GM19452 (cell line): ENCODE data around the gene ZC3H10.
A peak's percentile ranks its signal among the peaks of the same experiment; 100 is the strongest.
"Not testable (repeated sequence)": the region's sequence is repeated elsewhere in the genome, so short reads cannot be mapped to it uniquely, and the experiment has no call there.

Experiments
- ATAC-seq: cut with Tn5 transposase; IDR thresholded peaks from one replicate; pipeline ENCODE4 v1.9.1; 2021; ENCODE audit not compliant: unreplicated experiment

Gene ZC3H10, protein sequence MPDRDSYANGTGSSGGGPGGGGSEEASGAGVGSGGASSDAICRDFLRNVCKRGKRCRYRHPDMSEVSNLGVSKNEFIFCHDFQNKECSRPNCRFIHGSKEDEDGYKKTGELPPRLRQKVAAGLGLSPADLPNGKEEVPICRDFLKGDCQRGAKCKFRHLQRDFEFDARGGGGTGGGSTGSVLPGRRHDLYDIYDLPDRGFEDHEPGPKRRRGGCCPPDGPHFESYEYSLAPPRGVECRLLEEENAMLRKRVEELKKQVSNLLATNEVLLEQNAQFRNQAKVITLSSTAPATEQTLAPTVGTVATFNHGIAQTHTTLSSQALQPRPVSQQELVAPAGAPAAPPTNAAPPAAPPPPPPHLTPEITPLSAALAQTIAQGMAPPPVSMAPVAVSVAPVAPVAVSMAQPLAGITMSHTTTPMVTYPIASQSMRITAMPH

DNA sequence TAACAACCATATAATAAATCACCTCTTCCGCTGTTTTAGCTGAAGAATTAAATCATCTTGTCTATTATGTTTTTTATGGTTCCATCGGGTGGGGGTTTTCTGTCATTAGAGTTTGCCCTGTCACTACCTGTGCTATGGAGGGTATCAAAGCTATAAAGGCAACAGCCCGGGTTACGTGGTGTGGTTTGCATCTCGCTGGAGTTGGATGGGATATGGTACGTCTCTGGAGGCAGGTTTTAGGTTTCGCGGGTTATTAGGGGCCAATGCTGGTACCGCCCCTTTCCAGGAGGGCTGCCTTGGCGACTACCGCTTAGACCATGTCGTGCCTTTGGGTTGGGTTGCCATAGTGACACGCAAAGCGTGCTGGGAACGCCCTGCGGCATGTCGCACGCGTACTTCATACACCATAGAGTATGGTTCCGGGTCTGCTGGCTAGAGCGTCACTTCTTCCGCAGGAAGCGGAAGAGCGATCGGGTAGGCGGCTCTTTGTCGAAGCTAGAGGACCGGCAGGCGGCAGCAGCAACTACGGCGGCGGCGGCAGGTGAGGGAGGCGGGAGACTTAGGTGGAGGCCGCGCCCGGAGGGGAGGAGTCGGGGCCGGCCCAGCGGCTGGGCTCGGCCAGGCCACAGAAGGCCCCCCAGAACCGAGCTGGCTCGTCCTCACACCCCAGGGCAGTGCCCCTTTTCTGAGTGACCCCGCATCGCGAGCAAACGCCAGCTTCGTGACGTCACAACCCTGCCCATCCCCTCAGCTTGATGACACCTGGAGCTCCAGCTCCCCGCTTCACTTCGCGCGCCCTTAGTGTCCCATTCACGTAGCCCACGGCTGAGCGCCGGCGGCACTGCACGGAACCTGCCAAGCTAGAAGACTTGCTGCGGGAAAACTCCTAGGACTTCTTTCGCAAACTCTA lies at the start of gene ZC3H10:
Gene ZC3H10 (plus strand): TSS at position 489 of the 910 bp plus-strand sequence. CDS start 2,297 bp downstream, outside the sequence.
- ATAC-seq = peak; percentile 77

DNA sequence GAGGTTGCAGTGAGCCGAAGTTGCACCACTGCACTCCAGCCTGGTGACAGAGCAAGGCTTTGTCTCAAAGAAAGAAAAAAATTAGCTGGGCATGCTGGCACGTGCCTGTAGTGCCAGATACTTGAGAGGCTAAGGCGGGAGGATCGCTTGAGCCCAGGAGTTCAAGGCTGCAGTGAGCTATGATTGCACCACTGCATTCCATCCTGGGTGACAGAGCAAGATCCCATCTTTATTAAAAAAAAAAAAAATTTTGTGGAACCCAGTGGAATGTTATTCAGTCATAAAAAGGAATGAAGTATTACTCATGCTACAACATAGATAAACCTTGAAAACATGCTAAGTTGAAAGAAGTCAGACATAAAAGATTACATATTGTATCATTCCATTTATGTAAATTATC lies 46.4 kb upstream of the ZC3H10 start:
- no peak for ATAC-seq

DNA sequence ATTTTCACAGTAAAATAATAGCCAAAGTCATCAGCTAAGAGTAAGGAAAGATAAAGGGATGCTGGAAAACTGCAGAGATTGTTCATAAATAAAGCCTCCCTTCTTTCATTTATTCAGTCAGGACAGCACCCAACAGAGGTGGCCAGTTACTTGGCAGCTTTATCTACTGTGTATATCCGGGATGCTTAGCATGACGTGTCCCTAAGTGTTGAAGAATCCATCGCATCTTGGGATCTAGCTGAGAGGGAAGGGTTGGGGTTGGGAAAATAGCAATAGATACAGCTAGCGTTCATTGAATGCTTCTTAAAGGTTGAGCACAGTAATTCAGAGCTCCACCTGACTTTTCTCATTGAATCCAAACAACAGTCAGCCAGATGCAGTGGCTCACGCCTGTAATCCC lies 43.7 kb upstream of the ZC3H10 start:
- no peak for ATAC-seq

DNA sequence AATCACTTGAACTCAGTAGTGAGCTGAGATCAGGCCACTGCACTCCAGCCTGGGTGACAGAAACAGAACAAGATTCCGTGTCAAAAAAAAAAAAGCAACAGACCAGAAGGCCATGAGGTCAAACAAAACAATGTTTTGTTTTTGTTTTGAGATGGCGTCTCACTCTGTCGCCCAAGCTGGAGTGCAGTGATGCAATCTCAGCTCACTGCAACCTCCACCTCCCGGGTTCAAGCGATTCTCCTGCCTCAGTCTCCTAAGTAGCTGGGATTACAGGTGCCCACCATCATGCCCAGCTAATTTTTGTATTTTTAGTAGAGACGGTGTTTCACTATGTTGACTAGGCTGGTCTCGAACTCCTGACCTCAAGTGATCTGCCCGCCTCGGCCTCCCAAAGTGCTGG lies 40.1 kb upstream of the ZC3H10 start:
- ATAC-seq = not testable (repeated sequence)

DNA sequence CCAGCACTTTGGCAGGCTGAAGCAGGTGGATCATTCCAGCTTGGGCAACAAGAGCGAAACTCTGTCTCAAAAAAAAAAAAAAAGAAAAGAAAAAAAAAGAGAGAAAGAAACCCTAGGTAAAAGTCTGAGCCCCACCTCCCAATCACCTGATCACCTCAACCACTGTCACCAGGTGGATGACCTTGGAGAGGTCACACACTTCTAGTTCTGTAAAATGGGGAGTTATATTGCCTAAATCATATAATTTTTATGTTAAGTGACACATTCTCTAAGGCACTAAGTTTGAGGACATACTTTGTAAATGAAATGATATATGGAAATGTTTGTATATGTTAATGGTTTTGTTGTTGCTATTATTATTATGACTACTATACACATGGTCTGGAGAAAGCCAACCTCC lies 39.6 kb upstream of the ZC3H10 start:
- ATAC-seq = no peak

DNA sequence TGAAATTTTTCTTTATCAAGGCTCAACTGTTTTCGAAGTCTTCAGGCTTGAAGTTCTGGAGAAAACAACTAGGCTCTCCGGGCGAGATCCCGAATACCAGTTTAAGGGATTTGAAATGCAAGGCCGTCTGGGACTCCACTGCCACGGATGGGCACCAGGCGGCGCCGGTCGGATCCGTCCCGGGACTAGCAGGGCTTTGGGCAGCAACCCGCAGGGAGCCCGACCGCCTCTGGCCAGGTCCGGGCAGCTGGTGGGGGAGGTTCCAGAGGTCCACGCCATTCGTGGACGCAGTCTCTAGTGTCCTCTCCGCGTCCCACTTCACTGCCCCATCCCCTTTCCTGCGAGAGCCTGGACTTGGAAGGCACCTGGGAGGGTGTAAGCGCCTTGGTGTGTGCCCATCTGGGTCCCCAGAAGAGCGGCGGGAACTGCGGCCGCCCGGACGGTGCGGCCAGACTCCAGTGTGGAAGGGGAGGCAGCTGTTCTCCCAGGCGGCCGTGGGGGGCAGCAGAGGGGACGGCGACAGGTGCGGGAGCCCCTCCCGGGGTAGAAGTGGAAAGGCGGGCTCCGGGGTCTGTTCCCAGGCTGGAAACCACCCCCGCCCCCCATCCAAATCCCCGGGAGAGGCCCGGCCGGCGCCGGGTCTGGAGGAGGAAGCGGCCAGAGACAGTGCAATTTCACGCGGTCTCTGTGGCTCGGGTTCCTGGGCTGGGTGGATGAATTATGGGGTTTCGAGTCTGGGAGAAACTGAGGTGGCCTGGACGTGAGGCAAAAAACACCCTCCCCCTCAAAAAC lies 38.9 kb upstream of the ZC3H10 start:
- peak; percentile 67 for ATAC-seq

DNA sequence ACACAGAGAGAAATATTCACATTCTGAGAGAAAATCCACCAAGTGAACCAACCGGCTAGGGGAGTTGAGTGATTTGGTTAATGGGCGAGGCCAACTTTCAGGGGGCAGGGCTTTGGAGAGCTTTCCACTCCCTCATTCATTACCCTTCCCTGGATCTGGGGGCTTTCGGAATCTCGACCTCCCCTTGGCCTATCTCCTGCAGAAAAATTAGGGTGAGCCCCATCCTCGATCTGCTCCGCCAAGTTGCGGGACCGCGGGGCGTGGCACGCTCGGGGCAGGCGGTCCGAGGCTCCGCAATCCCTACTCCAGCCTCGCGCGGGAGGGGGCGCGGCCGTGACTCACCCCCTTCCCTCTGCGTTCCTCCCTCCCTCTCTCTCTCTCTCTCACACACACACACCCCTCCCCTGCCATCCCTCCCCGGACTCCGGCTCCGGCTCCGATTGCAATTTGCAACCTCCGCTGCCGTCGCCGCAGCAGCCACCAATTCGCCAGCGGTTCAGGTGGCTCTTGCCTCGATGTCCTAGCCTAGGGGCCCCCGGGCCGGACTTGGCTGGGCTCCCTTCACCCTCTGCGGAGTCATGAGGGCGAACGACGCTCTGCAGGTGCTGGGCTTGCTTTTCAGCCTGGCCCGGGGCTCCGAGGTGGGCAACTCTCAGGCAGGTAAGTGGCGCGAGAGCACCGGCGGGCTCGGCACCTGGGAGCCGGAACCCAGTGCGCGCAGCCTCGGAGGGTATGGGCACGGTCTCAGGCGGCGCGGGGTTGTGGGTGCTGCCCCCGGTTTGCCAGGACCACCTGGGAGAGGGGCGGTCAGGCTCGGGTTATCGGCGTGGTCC lies 38.1 kb upstream of the ZC3H10 start, which contains the start of gene ERBB3:
Gene ERBB3 (plus strand): TSS at position 443 of the 833 bp plus-strand sequence. CDS start 136 bp downstream, at position 579.
- ATAC-seq = peak; percentile 26

DNA sequence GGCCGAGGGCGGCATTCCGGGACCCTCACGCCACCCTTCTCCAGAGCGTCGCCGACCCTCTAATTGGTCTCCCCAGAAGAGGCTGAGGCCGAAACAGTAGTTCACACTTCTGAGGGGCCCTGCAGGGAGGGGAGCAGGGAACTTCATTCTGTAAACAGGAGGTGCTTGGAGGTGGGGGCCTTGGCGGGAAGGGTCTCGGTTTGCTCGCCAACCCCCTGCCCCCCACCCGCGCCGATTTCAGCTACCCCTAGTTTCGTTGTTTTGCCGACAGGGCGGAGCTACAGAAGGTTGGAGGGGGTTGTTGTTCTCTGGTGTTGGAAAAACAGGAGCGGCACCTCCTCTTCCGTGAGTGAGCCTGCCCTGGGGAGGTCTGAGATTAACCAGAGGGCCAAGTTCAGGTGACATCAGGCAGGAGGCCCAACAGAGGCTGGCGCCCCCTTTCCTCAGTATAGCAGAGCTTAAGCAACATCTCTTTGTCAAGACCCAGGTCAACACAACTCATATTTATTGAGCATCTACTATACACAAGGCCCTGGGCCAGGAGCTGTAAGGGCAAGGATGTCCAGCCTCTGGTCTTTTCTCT lies 37.4 kb upstream of the ZC3H10 start:
- no peak for ATAC-seq

DNA sequence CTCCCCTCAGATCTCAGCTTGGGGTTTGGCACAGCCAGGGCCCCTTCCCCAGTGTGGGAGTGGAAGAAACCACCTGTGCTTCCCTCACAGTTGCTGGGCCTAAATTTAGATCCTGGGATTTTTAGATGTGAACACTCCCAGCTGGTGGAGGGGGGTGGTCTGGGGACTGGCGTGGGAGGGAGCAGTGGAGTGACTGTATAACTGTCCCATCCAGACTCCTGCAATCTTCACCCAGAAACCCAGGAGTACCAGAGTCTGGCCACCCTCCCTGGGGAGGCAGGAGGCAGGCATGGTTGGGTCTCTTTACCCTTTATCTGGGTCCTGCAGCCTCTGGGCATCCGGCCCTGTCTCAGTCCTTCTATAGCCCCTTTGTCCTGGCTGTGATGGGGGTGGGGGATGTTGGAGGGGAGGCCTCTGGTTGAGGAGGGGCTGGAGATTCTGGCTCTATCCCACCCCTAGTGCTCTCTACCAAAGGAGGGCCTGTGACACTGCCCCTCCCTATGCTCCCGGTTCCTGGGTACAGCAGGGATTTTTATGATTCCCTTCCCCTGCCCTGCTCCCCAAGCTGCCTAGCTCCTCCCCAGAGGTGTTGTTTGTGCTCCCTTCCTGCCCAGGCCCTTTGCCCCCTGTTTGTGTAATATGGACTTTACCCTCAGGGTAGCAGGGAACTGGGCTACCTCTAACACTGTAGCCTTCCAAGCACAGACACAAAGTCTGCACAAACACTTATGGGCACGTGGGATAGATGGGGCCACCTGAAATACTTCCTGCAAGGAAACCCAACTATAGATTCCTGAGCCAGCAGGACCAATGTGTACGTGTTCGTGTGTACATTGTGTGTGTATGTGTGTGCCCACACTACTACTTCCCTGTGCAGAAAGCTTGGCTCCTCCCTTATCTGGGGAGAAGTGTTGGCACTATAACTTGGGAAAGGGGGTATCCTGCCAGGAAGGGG lies 36.4 kb upstream of the ZC3H10 start:
- no peak for ATAC-seq

DNA sequence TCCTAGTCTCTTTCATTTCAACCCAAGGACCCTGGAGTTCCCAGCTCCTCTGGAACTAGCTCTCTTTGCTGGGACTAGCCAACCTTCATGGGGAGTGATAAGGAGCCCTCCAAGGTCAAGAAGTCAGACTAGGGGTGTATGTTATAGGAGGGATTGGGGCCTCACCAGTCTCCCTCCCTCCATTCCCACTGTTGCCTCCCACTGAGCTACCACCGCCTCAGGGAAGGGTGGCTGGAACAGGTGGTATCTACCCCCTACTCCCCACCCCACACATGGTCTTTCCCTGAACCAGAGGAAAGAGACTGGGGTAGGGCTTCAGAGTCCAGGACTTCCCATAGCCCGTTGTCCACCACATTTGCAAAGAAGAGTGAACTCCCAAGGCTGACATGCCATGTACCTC lies 35.7 kb upstream of the ZC3H10 start:
- ATAC-seq = no peak

DNA sequence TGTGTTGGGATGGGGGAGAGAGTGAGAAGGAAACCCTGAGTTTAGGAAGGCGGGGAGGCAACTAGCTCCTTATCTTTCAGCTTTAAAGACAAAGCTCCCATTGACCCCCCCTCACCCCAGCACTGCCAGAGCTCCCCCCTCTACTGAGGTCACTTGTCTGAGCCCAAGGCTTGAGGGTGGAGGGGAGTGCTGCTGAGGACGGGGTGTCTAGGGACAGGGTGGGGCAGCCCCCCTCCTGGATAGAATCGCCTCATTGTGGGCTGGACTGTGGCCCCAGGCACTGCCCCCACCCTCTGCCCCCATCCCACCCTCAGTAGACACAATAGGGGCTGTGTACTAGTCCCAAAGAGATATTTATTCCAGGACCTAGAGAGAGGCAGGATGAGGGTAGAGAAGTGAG lies 35.1 kb upstream of the ZC3H10 start:
- no peak for ATAC-seq

DNA sequence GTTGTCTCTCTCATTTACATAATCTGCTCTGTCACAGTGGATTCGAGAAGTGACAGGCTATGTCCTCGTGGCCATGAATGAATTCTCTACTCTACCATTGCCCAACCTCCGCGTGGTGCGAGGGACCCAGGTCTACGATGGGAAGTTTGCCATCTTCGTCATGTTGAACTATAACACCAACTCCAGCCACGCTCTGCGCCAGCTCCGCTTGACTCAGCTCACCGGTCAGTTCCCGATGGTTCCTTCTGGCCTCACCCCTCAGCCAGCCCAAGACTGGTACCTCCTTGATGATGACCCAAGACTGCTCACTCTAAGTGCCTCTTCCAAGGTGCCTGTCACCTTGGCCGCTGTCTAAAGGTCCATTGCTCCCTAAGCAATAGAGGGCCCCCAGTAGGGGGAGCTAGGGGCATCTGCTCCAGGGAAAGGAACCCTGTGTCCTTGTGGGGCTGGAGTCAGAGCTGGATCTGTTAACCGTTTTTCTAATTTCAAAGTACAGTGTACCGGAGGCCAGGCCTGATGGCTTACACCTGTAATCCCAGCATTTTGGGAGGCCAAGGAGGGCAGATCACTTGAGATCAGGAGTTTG lies 33.0 kb upstream of the ZC3H10 start:
- ATAC-seq = no peak

DNA sequence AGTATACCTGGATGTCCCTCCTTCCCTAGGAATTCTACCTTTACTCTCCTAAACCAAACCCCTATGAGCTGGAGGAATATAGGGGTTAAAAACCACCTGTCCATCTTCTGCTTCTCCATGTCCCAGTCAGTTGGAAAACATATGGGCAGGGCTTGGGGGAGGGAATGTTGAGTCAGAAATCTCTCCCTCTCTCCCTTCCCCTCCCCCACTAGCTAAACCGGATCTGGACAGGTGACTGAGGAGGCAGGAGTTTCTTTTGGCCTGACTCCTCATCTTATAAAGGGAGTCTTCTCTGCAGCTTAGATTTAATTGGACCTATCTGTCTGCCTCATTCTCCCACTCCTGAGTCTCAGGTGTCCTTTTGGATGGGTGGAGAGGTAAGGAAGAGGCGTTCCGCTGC lies 32.0 kb upstream of the ZC3H10 start:
- ATAC-seq = no peak

DNA sequence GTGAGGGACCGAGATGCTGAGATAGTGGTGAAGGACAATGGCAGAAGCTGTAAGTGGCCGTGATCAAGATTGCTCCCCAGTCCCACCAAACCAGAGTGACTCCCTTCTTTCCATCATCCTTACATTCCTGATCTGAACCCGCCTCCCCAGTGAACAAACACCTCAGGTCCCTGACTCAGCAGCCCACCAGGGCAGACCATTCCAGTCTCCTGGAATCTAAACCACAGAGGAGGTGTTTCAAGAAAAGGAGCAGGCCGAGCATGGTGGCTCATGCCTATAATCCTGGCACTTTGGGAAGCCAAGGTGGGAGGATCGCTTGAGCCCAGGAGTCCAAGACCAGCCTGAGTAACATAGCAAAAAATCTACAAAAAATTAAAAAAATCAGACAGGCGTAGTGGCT lies 31.5 kb upstream of the ZC3H10 start:
- ATAC-seq = no peak

DNA sequence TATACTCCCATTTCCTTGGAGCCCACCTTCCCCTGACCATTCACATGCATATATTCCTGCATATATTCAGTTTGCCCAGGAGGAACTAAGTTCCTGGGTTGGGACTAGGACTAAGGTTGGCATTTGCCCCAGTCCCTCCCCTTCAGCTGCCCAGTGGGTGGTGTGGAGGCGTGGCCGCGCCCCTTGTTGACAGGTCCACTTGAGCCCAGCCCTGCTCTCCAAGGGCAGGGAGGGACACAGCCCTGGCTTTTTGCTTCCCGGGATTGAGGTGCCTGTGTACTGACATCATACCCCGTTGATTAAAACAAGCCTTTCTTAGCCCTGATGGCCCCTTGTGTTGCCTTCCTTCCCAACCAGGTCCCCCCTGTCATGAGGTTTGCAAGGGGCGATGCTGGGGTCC lies 30.8 kb upstream of the ZC3H10 start:
- ATAC-seq = no peak

DNA sequence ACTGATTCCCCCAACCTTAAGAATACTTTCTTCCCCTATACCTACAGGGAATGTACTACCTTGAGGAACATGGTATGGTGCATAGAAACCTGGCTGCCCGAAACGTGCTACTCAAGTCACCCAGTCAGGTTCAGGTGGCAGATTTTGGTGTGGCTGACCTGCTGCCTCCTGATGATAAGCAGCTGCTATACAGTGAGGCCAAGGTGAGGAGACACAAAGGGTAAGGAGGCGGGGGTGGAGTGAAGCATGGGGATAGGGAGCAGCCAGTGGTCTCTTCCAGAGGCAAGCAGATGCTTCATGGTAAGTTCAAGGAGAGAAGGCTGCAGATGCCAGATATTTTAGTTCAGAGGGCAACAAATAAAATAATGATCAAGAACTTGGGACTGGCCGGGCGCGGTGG lies 20.3 kb upstream of the ZC3H10 start:
- ATAC-seq = no peak

DNA sequence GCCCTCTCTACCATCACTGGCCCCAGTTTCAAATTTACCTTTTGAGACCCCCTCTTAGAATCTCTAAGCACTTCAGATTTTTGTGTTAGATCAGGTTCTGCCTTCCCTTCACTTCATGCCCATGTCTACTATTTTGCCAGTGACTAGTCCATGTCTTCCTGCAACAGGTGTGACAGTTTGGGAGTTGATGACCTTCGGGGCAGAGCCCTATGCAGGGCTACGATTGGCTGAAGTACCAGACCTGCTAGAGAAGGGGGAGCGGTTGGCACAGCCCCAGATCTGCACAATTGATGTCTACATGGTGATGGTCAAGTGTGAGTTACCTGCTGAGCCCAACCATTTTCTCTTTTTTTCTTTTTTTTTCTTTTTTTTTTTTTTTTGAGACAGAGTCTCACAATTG lies 19.5 kb upstream of the ZC3H10 start:
- no peak for ATAC-seq

DNA sequence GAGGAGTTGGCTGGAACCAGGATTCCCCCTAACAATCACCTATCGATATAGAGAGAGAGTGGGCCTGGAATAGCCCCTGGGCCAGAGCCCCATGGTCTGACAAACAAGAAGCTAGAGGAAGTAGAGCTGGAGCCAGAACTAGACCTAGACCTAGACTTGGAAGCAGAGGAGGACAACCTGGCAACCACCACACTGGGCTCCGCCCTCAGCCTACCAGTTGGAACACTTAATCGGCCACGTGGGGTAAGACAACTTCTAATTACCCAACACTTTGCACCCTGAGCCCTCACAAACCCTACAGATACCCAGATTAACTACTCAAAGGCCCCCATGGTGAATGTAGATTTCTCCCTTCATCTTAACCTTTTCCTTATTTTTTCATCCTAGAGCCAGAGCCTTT lies 18.3 kb upstream of the ZC3H10 start:
- no peak for ATAC-seq
